ENCODE measurements around the gene DPM3.

The DPM3 gene

GRCh38 chr1:155091071-155092051, 49.0 kb downstream of the DPM3 start (continued):
- TF ChIP-seq ZNF548 (tag by site-specific recombination; IDR thresholded peaks at IDR 0.05) (no peak), ZNF174 (tag by site-specific recombination; IDR thresholded peaks at IDR 0.05) (no peak), MEIS1 (CRISPR knock-in tag; IDR thresholded peaks at IDR 0.05; ENCODE audit: borderline replicate concordance) (no peak), ZNF214 (tag by site-specific recombination; IDR thresholded peaks at IDR 0.05; ENCODE audit: borderline replicate concordance) (no peak), TRIM28 (IDR thresholded peaks at IDR 0.05; ENCODE audit: borderline replicate concordance, low read length) (no peak), ZNF221 (tag by site-specific recombination; IDR thresholded peaks at IDR 0.05; ENCODE audit: borderline replicate concordance) (no peak), ZNF639 (tag by site-specific recombination; IDR thresholded peaks at IDR 0.05) (peak; percentile 38; the same call in 1 of the 2 replicates), ZNF341 (tag by site-specific recombination; IDR thresholded peaks at IDR 0.05; ENCODE audit: low read depth) (no peak), KLF16 (tag by site-specific recombination; IDR thresholded peaks at IDR 0.05) (0 out of 2 replicates have a peak, but pooled peaks have one; percentile 17), ZNF514 (tag by site-specific recombination; IDR thresholded peaks at IDR 0.05) (no peak), ZNF10 (tag by site-specific recombination; IDR thresholded peaks at IDR 0.05) (0 out of 2 replicates have a peak, but pooled peaks have one; percentile 22), ZNF555 (tag by site-specific recombination; conservative IDR thresholded peaks at IDR 0.05) (no peak), ZNF398 (tag by site-specific recombination; IDR thresholded peaks at IDR 0.05) (no peak), GLI2 (tag by site-specific recombination; IDR thresholded peaks at IDR 0.05; ENCODE audit: borderline replicate concordance, low read depth) (no peak), ZBTB10 (tag by site-specific recombination; IDR thresholded peaks at IDR 0.05) (no peak), ZNF510 (tag by site-specific recombination; IDR thresholded peaks at IDR 0.05; ENCODE audit: insufficient replicate concordance) (no peak), ZSCAN23 (tag by site-specific recombination; IDR thresholded peaks at IDR 0.05) (no peak), MYNN (tag by site-specific recombination; IDR thresholded peaks at IDR 0.05; ENCODE audit: borderline replicate concordance) (no peak), ZNF561 (tag by site-specific recombination; IDR thresholded peaks at IDR 0.05; ENCODE audit: borderline replicate concordance) (peak; percentile 53; the same call in 1 of the 2 replicates), ZNF24 (tag by site-specific recombination; IDR thresholded peaks at IDR 0.05) (no peak), ZNF140 (tag by site-specific recombination; IDR thresholded peaks at IDR 0.05) (no peak), SCRT1 (tag by site-specific recombination; IDR thresholded peaks at IDR 0.05; ENCODE audit: borderline replicate concordance) (no peak), ZNF830 (tag by site-specific recombination; IDR thresholded peaks at IDR 0.05; ENCODE audit: low read depth) (no peak), ZNF747 (tag by site-specific recombination; IDR thresholded peaks at IDR 0.05) (no peak), ZNF76 (tag by site-specific recombination; IDR thresholded peaks at IDR 0.05; ENCODE audit: borderline replicate concordance, low read depth) (no peak), ZNF701 (tag by site-specific recombination; IDR thresholded peaks at IDR 0.05) (no peak), ZXDB (tag by site-specific recombination; IDR thresholded peaks at IDR 0.05) (no peak), ZNF391 (tag by site-specific recombination; IDR thresholded peaks at IDR 0.05; ENCODE audit: borderline replicate concordance, low read depth) (no peak), ZNF23 (tag by site-specific recombination; IDR thresholded peaks at IDR 0.05; ENCODE audit: borderline replicate concordance) (no peak)
- TF ChIP-seq, protein P1, sequence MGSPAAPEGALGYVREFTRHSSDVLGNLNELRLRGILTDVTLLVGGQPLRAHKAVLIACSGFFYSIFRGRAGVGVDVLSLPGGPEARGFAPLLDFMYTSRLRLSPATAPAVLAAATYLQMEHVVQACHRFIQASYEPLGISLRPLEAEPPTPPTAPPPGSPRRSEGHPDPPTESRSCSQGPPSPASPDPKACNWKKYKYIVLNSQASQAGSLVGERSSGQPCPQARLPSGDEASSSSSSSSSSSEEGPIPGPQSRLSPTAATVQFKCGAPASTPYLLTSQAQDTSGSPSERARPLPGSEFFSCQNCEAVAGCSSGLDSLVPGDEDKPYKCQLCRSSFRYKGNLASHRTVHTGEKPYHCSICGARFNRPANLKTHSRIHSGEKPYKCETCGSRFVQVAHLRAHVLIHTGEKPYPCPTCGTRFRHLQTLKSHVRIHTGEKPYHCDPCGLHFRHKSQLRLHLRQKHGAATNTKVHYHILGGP (tag by site-specific recombination; IDR thresholded peaks at IDR 0.05) = no peak
- TF ChIP-seq, protein P2, sequence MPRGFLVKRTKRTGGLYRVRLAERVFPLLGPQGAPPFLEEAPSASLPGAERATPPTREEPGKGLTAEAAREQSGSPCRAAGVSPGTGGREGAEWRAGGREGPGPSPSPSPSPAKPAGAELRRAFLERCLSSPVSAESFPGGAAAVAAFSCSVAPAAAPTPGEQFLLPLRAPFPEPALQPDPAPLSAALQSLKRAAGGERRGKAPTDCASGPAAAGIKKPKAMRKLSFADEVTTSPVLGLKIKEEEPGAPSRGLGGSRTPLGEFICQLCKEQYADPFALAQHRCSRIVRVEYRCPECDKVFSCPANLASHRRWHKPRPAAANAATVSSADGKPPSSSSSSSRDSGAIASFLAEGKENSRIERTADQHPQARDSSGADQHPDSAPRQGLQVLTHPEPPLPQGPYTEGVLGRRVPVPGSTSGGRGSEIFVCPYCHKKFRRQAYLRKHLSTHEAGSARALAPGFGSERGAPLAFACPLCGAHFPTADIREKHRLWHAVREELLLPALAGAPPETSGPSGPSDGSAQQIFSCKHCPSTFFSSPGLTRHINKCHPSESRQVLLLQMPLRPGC (tag by site-specific recombination; IDR thresholded peaks at IDR 0.05) = no peak
